HepG2 (cell line): ENCODE results near the gene RTL5. TPM values are rescaled to one million over a fixed set of nuclear protein-coding genes. Genes with fewer than 3 reads are reported as not detected.

ENCODE experiments used
- THAP8 ChIP-seq: sonication (generic); formaldehyde crosslinking; IDR thresholded peaks from 2 replicates; pipeline ENCODE4 v1.5.1; 2020; ENCODE audit warnings: missing genetic modification reagents, mild to moderate bottlenecking, borderline replicate concordance
- ZNF20 ChIP-seq: sonication (generic); formaldehyde crosslinking; IDR thresholded peaks from 2 replicates; pipeline ENCODE4 v1.4.0; 2020; ENCODE audit warnings: mild to moderate bottlenecking, moderate library complexity, missing genetic modification reagents
- ZNF879 ChIP-seq: sonication (generic); formaldehyde crosslinking; IDR thresholded peaks from 2 replicates; pipeline ENCODE4 v1.8.1; 2023; ENCODE audit warnings: missing genetic modification reagents
- polyA plus RNA-seq, 8 experiments: library from polyadenylated mRNA; depleted of rRNA in 3 of 8; stranded (reverse) in 7 of 8; unstranded in 1 of 8; fragments of >200 nt; fragmentation: Illumina TruSeq in 4 of 8; extraction: Trizol in 4 of 8; gene quantifications; 2 replicates each; pipeline versions ENCODE4 v1.2.1 to v1.2.3, GENCODE V29; 2011 to 2016; ENCODE audit warnings: low read depth in 4 of 8, missing spikeins in 1 of 8, mixed read lengths in 1 of 8; ENCODE audit not compliant: insufficient read depth in 1 of 8
- total RNA-seq, 5 experiments: library from RNA; depleted of rRNA; stranded (reverse); fragments of >200 nt; fragmentation: Illumina TruSeq; extraction: Trizol; gene quantifications; 2 replicates each; pipeline ENCODE4 v1.2.3, GENCODE V29; 2016; ENCODE audit warnings: low read depth in 1 of 5

RTL5 gene
- total and polyA plus RNA-seq, 2 of the 13 experiments (the other 11 are each of a cell fraction or from before 2014, with no cell fraction given), result not detected

GRCh38 chrX:72078411-72078810, 53.3 kb downstream of the RTL5 start (continued):
- TF ChIP-seq ZNF20 (CRISPR knock-in tag), result no peak
- TF ChIP-seq THAP8 (CRISPR knock-in tag), result no peak
- TF ChIP-seq ZNF879 (CRISPR knock-in tag), result no peak

Other genes with a start within 250 kb of the RTL5 start
- gene NHSL2, start 221.1 kb downstream of the RTL5 start, total RNA-seq (2016; rRNA removed; fragmentation: Illumina TruSeq; extraction: Trizol), result not detected in 2 replicates
- not detected in 2 replicates for gene NHSL2, start 221.1 kb downstream of the RTL5 start, polyA plus RNA-seq (2011; rRNA removed)
- 29.5 and 43.2 TPM in 2 replicates for gene PIN4, start 49.8 kb upstream of the RTL5 start, total RNA-seq (2016; rRNA removed; fragmentation: Illumina TruSeq; extraction: Trizol)
- gene PIN4, start 49.8 kb upstream of the RTL5 start, polyA plus RNA-seq (2011; rRNA removed), result 9.9 and 12.6 TPM in 2 replicates
- gene ERCC6L, start 107.1 kb upstream of the RTL5 start, total RNA-seq (2016; rRNA removed; fragmentation: Illumina TruSeq; extraction: Trizol), result 9.5 and 15.6 TPM in 2 replicates
- 0.47 and 0.86 TPM in 2 replicates for gene ERCC6L, start 107.1 kb upstream of the RTL5 start, polyA plus RNA-seq (2011; rRNA removed)
- gene RPS4X, start 145.3 kb upstream of the RTL5 start, total RNA-seq (2016; rRNA removed; fragmentation: Illumina TruSeq; extraction: Trizol), result 796 and 972 TPM in 2 replicates
- 1,199 and 1,289 TPM in 2 replicates for gene RPS4X, start 145.3 kb upstream of the RTL5 start, polyA plus RNA-seq (2011; rRNA removed)
- gene CITED1, start 174.0 kb upstream of the RTL5 start, total RNA-seq (2016; rRNA removed; fragmentation: Illumina TruSeq; extraction: Trizol), result not detected in 2 replicates
- gene CITED1, start 174.0 kb upstream of the RTL5 start, polyA plus RNA-seq (2011; rRNA removed), result 0.09 TPM in 1 of 2 replicates, not detected in the other